IMR-90 (cell line): ENCODE data around the gene RPS6KA5. TPM values are rescaled to one million over a fixed set of nuclear protein-coding genes. Genes with fewer than 3 reads are reported as not detected.

ENCODE experiments used
- ATAC-seq: fragments of 200-7000 bp; cut with Tn5 transposase; 2 replicates; pipeline ENCODE4 v1.9.1; 2020; ENCODE audit warnings: low read depth, mild to moderate bottlenecking, moderate library complexity
- BruUV-seq: library from RNA; stranded (reverse); fragments of 400-500 nt; replicated peaks from 2 replicates; lab custom pipeline; 2021; lab: Mats Ljungman, UMichigan
- CTCF ChIA-PET: fragments of 300-600 bp; formaldehyde crosslinking; extraction: SDS; loops from one replicate; lab custom pipeline; 2021; ENCODE audit warnings: antibody characterized with exemption; lab: Yijun Ruan, JAX
- POLR2A ChIA-PET: fragments of 300-600 bp; sonication (Branson Sonifier 250); formaldehyde crosslinking; loops from one replicate; lab custom pipeline; 2022; ENCODE audit warnings: antibody characterized with exemption; ENCODE audit not compliant: unreplicated experiment; lab: Charles Lee
- DNase-seq: peaks from one replicate; pipeline ENCODE4 v3.0.0; 2013
- H2AFZ ChIP-seq: replicated peaks from 2 replicates; pipeline ENCODE3; 2013; ENCODE audit warnings: low read length, mild to moderate bottlenecking; ENCODE audit not compliant: poor library complexity
- H2AK5ac ChIP-seq: 2 replicates; pipeline ENCODE4 v1.6.1; 2013; ENCODE audit warnings: low read depth, low read length, inconsistent platforms
- H2AK9ac ChIP-seq: replicated peaks from 2 replicates; pipeline ENCODE3; 2013; ENCODE audit warnings: mild to moderate bottlenecking, low read depth, low read length, moderate library complexity; ENCODE audit not compliant: poor library complexity
- H2BK120ac ChIP-seq: 2 replicates; pipeline ENCODE4 v1.6.1; 2013; ENCODE audit warnings: low read depth, low read length, inconsistent platforms
- H2BK15ac ChIP-seq: 3 replicates; pipeline ENCODE4 v1.6.1; 2013; ENCODE audit warnings: low read depth, low read length, inconsistent platforms
- H2BK20ac ChIP-seq: 2 replicates; pipeline ENCODE4 v1.6.1; 2013; ENCODE audit warnings: low read depth, mild to moderate bottlenecking, inconsistent platforms, low read length, moderate library complexity
- H2BK5ac ChIP-seq: 2 replicates; pipeline ENCODE4 v1.6.1; 2013; ENCODE audit warnings: mild to moderate bottlenecking, low read depth, low read length, inconsistent platforms; ENCODE audit not compliant: poor library complexity, severe bottlenecking
- H3K14ac ChIP-seq: replicated peaks from 2 replicates; pipeline ENCODE4 v1.6.1; 2013; ENCODE audit warnings: low read depth, low read length, inconsistent platforms
- H3K18ac ChIP-seq: 2 replicates; pipeline ENCODE4 v1.6.1; 2013; ENCODE audit warnings: low read depth, low read length, control low read depth
- H3K23ac ChIP-seq: 2 replicates; pipeline ENCODE4 v1.6.1; 2013; ENCODE audit warnings: low read depth, low read length, inconsistent platforms
- H3K27ac ChIP-seq: 2 replicates; pipeline ENCODE4 v1.5.1; 2013; ENCODE audit warnings: mild to moderate bottlenecking, control low read depth, low read length; ENCODE audit not compliant: insufficient read depth
- H3K27me3 ChIP-seq: 2 replicates; pipeline ENCODE4 v1.6.1; 2013; ENCODE audit warnings: low read length; ENCODE audit not compliant: control insufficient read depth, insufficient read depth
- H3K36me3 ChIP-seq: 2 replicates; pipeline ENCODE4 v1.6.1; 2013; ENCODE audit warnings: low read length, mixed read lengths; ENCODE audit not compliant: control insufficient read depth, insufficient read depth
- H3K4ac ChIP-seq: 2 replicates; pipeline ENCODE4 v1.6.1; 2013; ENCODE audit warnings: low read depth, low read length, inconsistent platforms
- H3K4me1 ChIP-seq: 2 replicates; pipeline ENCODE4 v1.6.1; 2013; ENCODE audit warnings: low read length, mixed read lengths; ENCODE audit not compliant: control insufficient read depth, insufficient read depth
- H3K4me2 ChIP-seq: 2 replicates; pipeline ENCODE4 v1.6.1; 2013; ENCODE audit warnings: low read depth, mild to moderate bottlenecking, control low read depth, low read length, moderate library complexity
- H3K4me3 ChIP-seq: 2 replicates; pipeline ENCODE4 v1.5.1; 2013; ENCODE audit warnings: low read depth, mild to moderate bottlenecking, control low read depth, low read length, moderate library complexity; ENCODE audit not compliant: insufficient read depth
- H3K56ac ChIP-seq: 2 replicates; pipeline ENCODE4 v1.6.1; 2013; ENCODE audit warnings: low read length, inconsistent platforms; ENCODE audit not compliant: insufficient read depth; ENCODE audit errors: extremely low read depth
- H3K79me1 ChIP-seq, 2 experiments: 2 replicates each; pipeline ENCODE4 v1.6.1; 2013; ENCODE audit warnings: low read length in 2 of 2, inconsistent platforms in 1 of 2, low read depth in 1 of 2
- H3K9ac ChIP-seq: 2 replicates; pipeline ENCODE4 v1.6.1; 2013; ENCODE audit warnings: low read depth, low read length, control low read depth
- H3K9me1 ChIP-seq: 2 replicates; pipeline ENCODE4 v1.6.1; 2013; ENCODE audit warnings: low read length, inconsistent platforms; ENCODE audit not compliant: insufficient read depth
- H3K9me3 ChIP-seq: 2 replicates; pipeline ENCODE4 v1.6.1; 2013; ENCODE audit warnings: low read length; ENCODE audit not compliant: control insufficient read depth, insufficient read depth
- H4K20me1 ChIP-seq: 2 replicates; pipeline ENCODE4 v1.6.1; 2013; ENCODE audit warnings: low read length, inconsistent platforms; ENCODE audit not compliant: insufficient read depth
- H4K5ac ChIP-seq: 2 replicates; pipeline ENCODE4 v1.6.1; 2013; ENCODE audit warnings: mild to moderate bottlenecking, low read depth, low read length, control low read depth
- H4K8ac ChIP-seq, 2 experiments: 2 replicates each; pipeline ENCODE4 v1.6.1; 2013; ENCODE audit warnings: low read depth in 2 of 2, low read length in 2 of 2, control low read depth in 1 of 2, inconsistent platforms in 1 of 2
- H4K91ac ChIP-seq: 2 replicates; pipeline ENCODE4 v1.6.1; 2013; ENCODE audit warnings: low read depth, low read length, inconsistent platforms; ENCODE audit not compliant: insufficient read depth
- BHLHE40 ChIP-seq: fragments of 150-350 bp; IDR thresholded peaks from 2 replicates; pipeline ENCODE4 v1.6.1; 2016; ENCODE audit warnings: mild to moderate bottlenecking, low read depth, low read length
- CEBPB ChIP-seq: IDR thresholded peaks from 2 replicates; pipeline ENCODE4 v1.6.1; 2012; ENCODE audit warnings: low read depth, low read length, improper control_type of control experiment
- CHD1 ChIP-seq: IDR thresholded peaks from 2 replicates; pipeline ENCODE4 v1.6.1; 2012; ENCODE audit warnings: low read depth, low read length, improper control_type of control experiment
- FOS ChIP-seq: fragments of 150-350 bp; IDR thresholded peaks from 2 replicates; pipeline ENCODE4 v1.6.1; 2016; ENCODE audit warnings: low read depth, low read length
- MAFK ChIP-seq: IDR thresholded peaks from 2 replicates; pipeline ENCODE4 v1.6.1; 2012; ENCODE audit warnings: low read depth, low read length, improper control_type of control experiment
- MAZ ChIP-seq: IDR thresholded peaks from 2 replicates; pipeline ENCODE4 v1.6.1; 2012; ENCODE audit warnings: low read depth, mild to moderate bottlenecking, low read length, improper control_type of control experiment, moderate library complexity, borderline replicate concordance
- MXI1 ChIP-seq: IDR thresholded peaks from 2 replicates; pipeline ENCODE4 v1.6.1; 2012; ENCODE audit warnings: low read depth, mild to moderate bottlenecking, low read length, moderate library complexity, borderline replicate concordance
- NFE2L2 ChIP-seq: fragments of 150-350 bp; IDR thresholded peaks from 2 replicates; pipeline ENCODE4 v1.6.1; 2016; ENCODE audit warnings: low read depth, mild to moderate bottlenecking, low read length
- POLR2A ChIP-seq: IDR thresholded peaks from 2 replicates; pipeline ENCODE4 v1.6.1; 2012; ENCODE audit warnings: mild to moderate bottlenecking, low read depth, low read length
- RAD21 ChIP-seq: IDR thresholded peaks from 2 replicates; pipeline ENCODE4 v1.6.1; 2012; ENCODE audit warnings: low read length, improper control_type of control experiment
- RCOR1 ChIP-seq: IDR thresholded peaks from 2 replicates; pipeline ENCODE4 v1.6.1; 2012; ENCODE audit warnings: mild to moderate bottlenecking, low read length, improper control_type of control experiment; ENCODE audit not compliant: insufficient replicate concordance
- RFX5 ChIP-seq: IDR thresholded peaks from 2 replicates; pipeline ENCODE4 v1.8.0; 2012; ENCODE audit warnings: low read depth, mild to moderate bottlenecking, low read length, moderate library complexity
- SMC3 ChIP-seq: fragments of 150-350 bp; IDR thresholded peaks from 2 replicates; pipeline ENCODE4 v1.6.1; 2016; ENCODE audit warnings: low read depth, mild to moderate bottlenecking, antibody characterized with exemption, low read length, moderate library complexity
- WGBS, 2 experiments: methylation state at CpG; one replicate each; pipeline versions ENCODE4 v1.1.5 to v1.1.7; 2013; ENCODE audit warnings: missing lambda C conversion rate in 2 of 2; ENCODE audit not compliant: insufficient read length in 1 of 2; ENCODE audit errors: extremely low coverage in 2 of 2; 5-methylcytosine and 5-hydroxymethylcytosine counted together
- dilution Hi-C: fragments of 300-500 bp; cut with HindIII; formaldehyde crosslinking; loops from one replicate; pipeline ENCODE4 v1.14.3; 2018; ENCODE audit warnings: low sequenced_read_pairs; ENCODE audit not compliant: unreplicated experiment
- in situ Hi-C: fragments of 300-500 bp; cut with MboI; formaldehyde crosslinking; loops from 3 replicates; pipeline ENCODE4 v1.14.3; 2019; ENCODE audit warnings: low sequenced_read_pairs, inconsistent platforms, mixed read lengths
- intact Hi-C: fragments of 100-400 bp; cut with micrococcal nuclease; formaldehyde crosslinking; loops from 2 replicates; pipeline ENCODE4 v1.10.0; 2022
- polyA plus RNA-seq, 3 experiments: library from polyadenylated mRNA; depleted of rRNA; stranded (reverse); fragments of >200 nt; gene quantifications; 2 replicates each; pipeline ENCODE4 v1.2.3, GENCODE V29; 2012; ENCODE audit warnings: low replicate concordance in 1 of 3
- total RNA-seq: library from RNA; depleted of rRNA; stranded (reverse); fragments of >200 nt; gene quantifications from 2 replicates; pipeline ENCODE4 v1.2.3, GENCODE V29; 2012
- TF ChIP-seq, protein P1 (sequence below): fragments of 150-350 bp; IDR thresholded peaks from 2 replicates; pipeline ENCODE4 v1.6.1; 2017; ENCODE audit warnings: mild to moderate bottlenecking, antibody characterized with exemption, low read length, low read depth
- TF ChIP-seq, protein P2 (sequence below): fragments of 150-350 bp; IDR thresholded peaks from 2 replicates; pipeline ENCODE4 v1.6.1; 2016; ENCODE audit warnings: low read depth, mild to moderate bottlenecking, low read length, moderate library complexity, borderline replicate concordance
- TF ChIP-seq, protein P3 (sequence below): conservative IDR thresholded peaks from 2 replicates; pipeline ENCODE4 v1.5.1; 2012; ENCODE audit warnings: mild to moderate bottlenecking, low read depth, low read length, improper control_type of control experiment

Gene RPS6KA5
- total and polyA plus RNA-seq, 2 of the 4 experiments (the other 2 are of a cell fraction) = 0.36 TPM

DNA sequence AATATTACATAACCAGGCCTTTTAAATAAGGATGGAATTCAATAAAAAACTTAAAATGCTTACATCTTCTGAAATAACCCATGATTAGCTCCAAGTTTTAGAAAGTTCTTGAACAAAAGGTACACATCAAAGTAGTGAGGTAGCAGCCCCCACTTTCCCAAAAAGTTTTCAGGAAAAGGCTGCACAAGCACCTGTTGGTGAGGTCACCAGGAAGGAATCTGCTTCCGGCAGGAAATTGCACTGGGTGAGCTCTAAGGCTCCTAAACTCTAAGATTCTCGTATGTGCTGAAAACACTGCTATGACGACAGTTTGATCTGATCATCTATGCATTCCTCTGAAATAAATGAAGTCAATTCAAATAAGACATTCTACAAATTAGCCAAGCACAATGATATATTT lies 210.0 kb downstream of the RPS6KA5 start:
- Histone ChIP-seq H3K4me2 (no peak overlapping the region; the same call in 1 of the 2 replicates), H3K18ac (no peak overlapping the region), H2AK5ac (no peak overlapping the region), H3K27me3 (0 out of 2 replicates have a peak, but pooled peaks cover 2% of the 10 kb centered on the region), H2BK15ac (no peak overlapping the region), H3K4me1 (no peaks in the 10 kb centered on the region), H3K9me1 (0 out of 2 replicates have a peak, but pooled peaks cover 5% of the 10 kb centered on the region), H2BK120ac (no peak overlapping the region), H4K8ac (no peak overlapping the region), H4K5ac (no peak overlapping the region), H3K56ac (peak overlapping the region; percentile 11; the same call in 1 of the 2 replicates), H3K4ac (no peak overlapping the region), H4K91ac (no peak overlapping the region), H3K79me1 (no peaks in the 10 kb centered on the region), H4K20me1 (no peaks in the 10 kb centered on the region), H3K4me3 (no peak overlapping the region), H2BK20ac (no peak overlapping the region), H3K9me3 (no peaks in the 10 kb centered on the region), H2AK9ac (no peak overlapping the region), H3K14ac (no peak overlapping the region), H3K27ac (no peak overlapping the region), H3K9ac (no peak overlapping the region), H2BK5ac (no peak overlapping the region), H2AFZ (no peak overlapping the region), H3K36me3 (no peaks in the 10 kb centered on the region), H3K23ac (no peak overlapping the region)
- ATAC-seq = peak; percentile 56
- 50% methylated on average over 2 of the region's 3 CpGs; no CpG with 5 or more reads in 1 of the 2 experiments for WGBS, 2 experiments
- intact Hi-C loops (no loop called here), dilution Hi-C loops (no loop called here), in situ Hi-C loops (no loop called here)
- BruUV-seq = no TSS peak
- DNase-seq = peak; percentile 49
- CTCF ChIA-PET = no interaction called here
- TF ChIP-seq POLR2A = no peak
- no peak for TF ChIP-seq BHLHE40
- no peak for TF ChIP-seq NFE2L2
- TF ChIP-seq CEBPB = no peak
- no peak for TF ChIP-seq MXI1
- TF ChIP-seq RFX5 = no peak
- TF ChIP-seq MAFK = no peak
- no peak for TF ChIP-seq CHD1
- no peak for TF ChIP-seq SMC3
- TF ChIP-seq FOS = no peak
- TF ChIP-seq, protein P1, sequence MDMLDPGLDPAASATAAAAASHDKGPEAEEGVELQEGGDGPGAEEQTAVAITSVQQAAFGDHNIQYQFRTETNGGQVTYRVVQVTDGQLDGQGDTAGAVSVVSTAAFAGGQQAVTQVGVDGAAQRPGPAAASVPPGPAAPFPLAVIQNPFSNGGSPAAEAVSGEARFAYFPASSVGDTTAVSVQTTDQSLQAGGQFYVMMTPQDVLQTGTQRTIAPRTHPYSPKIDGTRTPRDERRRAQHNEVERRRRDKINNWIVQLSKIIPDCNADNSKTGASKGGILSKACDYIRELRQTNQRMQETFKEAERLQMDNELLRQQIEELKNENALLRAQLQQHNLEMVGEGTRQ = no peak
- TF ChIP-seq, protein P2, sequence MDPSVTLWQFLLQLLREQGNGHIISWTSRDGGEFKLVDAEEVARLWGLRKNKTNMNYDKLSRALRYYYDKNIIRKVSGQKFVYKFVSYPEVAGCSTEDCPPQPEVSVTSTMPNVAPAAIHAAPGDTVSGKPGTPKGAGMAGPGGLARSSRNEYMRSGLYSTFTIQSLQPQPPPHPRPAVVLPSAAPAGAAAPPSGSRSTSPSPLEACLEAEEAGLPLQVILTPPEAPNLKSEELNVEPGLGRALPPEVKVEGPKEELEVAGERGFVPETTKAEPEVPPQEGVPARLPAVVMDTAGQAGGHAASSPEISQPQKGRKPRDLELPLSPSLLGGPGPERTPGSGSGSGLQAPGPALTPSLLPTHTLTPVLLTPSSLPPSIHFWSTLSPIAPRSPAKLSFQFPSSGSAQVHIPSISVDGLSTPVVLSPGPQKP = no peak
- TF ChIP-seq RAD21 = no peak
- TF ChIP-seq RCOR1 = no peak
- TF ChIP-seq, protein P3, sequence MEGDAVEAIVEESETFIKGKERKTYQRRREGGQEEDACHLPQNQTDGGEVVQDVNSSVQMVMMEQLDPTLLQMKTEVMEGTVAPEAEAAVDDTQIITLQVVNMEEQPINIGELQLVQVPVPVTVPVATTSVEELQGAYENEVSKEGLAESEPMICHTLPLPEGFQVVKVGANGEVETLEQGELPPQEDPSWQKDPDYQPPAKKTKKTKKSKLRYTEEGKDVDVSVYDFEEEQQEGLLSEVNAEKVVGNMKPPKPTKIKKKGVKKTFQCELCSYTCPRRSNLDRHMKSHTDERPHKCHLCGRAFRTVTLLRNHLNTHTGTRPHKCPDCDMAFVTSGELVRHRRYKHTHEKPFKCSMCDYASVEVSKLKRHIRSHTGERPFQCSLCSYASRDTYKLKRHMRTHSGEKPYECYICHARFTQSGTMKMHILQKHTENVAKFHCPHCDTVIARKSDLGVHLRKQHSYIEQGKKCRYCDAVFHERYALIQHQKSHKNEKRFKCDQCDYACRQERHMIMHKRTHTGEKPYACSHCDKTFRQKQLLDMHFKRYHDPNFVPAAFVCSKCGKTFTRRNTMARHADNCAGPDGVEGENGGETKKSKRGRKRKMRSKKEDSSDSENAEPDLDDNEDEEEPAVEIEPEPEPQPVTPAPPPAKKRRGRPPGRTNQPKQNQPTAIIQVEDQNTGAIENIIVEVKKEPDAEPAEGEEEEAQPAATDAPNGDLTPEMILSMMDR = no peak
- TF ChIP-seq MAZ = no peak
- POLR2A ChIA-PET = no interaction called here
